Activated CD8-positive, alpha-beta memory T cell treated with anti-CD3 and anti-CD28 coated beads, Interleukin-2, amount 50 U/mL, for 1 hour (primary cell): Measurements from ENCODE around the gene ALG12.

Source experiments
- DNase-seq: peaks from one replicate; pipeline ENCODE4 v3.0.0-alpha.2; 2020; ENCODE audit errors: extremely low read depth

The ALG12 gene

DNA sequence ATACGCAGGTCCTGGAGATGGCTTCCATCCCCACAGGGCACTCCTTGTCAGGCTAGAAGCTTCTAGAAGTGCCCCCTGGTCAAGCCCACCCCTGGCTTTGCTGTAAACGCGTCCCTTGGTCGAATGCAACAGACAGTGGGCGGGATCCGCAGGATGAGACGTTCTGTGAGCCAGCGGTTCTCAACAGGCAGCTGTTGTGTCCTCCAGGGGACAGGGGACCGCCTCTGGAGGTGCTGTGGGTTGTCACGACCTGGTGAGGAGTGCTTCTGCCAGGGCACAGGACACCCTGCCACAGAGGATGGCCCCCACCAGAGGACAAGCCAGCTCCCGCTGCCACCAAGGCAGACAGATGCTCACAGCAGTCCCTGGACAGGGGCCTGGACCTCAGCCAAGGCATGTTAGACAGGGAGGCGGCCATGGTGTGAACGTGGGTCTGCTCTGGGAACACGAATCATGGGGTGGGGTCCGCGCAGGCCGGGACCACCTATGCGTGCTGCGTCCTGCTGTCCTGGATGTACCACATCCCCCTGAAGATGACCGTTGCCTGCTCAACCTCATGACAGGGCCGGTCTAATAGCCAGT, 11.8 kb upstream of the ALG12 start:
- DNase-seq = no peak

DNA sequence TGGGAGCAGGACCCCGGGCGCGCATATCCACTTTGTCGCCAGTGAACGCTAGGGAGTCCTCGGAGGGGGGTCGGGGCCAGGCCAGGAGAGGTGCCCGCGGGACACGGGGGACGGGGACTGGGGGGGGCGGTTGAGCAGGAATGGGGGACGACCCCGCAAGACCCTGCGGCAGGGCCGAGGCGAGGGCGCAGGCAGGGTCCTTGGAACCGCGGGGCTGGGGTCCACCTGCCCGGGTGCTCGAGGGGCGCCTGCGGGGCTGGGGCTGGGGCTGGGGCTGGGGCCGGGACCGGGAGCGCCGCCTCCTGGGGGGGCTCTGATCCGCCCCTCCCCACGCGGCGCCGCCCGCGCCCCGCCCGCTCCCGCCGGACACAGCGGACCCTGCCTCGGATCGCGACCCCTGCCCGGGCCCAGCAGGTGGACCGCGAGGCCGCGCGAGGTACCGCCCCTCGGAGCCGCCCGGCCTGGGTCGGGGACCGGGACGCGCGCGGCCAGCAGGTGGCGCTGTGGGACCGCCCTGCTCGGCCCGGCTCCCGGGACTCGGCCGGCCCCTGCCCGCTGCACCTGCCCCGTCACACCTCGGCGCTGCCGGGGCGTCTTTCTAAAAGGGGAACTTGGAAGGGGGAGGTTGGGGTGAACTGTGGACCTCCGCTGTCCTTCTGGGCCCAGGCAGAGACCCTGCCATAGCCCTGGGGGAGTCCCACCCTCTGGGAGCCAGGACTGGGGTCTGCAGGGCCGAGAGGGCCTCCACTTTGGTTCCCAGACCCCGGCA, 11.2 kb upstream of the ALG12 start:
- no peak for DNase-seq

DNA sequence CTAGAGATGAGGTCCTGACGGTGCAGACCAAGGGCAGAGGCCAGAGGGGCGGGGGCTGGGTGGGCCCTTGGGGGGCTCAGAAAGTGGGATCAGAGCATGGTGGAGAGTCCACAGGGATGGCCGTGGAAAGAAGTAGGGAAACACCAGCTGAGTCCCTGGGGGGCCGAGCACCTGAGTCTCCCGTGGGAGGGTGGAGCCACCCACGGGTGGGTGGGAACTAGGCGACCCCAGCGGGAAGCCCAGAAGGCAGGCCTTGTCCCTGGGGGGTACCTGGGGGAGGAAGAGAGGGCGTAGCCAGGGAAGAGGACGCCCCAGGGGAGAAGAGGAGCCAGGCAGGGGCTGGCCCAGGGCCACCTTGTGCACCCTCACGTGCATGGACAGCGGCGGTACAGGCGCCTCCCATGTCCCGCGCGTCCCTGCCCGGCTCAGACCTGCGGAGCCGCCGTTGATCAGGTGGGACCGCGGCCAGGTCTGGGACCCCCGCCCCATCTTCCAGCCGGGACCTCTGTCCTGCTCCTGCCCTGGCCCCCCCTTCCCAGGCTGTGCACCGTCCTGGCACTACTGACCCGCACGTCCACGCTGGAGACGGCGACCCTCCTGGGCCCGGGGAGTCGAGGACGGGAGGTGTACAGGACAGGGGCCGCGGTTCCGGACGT, 10.4 kb upstream of the ALG12 start:
- no peak for DNase-seq

DNA sequence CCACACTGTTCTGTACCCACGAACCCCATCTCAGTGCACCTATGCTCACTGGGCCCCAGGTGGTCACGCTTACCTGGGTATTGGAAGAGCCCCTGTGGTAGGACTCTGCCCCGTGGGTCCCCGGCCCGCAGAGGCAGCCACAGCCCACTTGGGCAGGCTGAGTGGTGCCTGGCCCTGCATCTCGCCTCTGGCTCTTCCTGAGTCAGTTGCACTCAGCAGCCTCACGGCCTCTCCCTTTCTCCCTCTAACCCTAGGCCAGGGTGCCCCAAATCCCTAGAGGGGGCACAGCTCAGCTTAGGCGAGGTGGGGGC, 9.9 kb upstream of the ALG12 start:
- no peak for DNase-seq

DNA sequence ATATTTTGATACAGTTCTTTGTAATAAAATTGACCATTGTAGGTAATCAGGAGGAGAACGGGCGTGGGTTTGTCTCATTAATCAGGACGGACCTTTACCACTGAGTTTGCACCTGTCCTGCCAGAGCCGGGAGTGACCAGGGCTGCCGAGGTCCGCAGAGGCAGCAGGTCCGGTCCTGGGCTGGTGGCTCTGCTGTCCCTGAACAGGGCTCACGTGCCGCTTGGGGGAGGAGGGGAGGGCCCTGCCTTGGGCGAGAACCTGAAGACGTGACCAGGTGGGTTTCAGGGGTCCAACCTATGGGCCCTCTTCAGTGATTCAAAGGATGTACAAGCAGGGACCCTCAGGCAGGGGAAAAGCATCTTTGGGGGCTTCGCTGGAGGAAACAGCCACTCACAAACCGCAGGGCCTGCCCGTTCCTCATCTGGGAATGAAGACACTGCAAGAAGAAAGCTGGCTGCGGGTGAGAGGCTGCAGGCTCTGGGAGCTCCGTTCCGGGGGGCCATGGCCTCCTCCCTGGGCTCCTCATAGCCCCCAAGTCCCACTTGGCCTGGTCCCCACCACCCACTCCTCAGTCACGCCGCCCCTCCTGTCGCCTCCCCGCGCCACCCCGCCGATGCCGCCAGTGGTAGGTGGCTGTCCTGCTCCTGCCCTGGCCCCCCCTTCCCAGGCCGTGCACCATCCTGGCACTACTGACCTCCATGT, 9.4 kb upstream of the ALG12 start:
- DNase-seq = no peak

GRCh38 chr22:49926916-49927315, 8.7 kb upstream of the ALG12 start:
- DNase-seq = no peak

DNA sequence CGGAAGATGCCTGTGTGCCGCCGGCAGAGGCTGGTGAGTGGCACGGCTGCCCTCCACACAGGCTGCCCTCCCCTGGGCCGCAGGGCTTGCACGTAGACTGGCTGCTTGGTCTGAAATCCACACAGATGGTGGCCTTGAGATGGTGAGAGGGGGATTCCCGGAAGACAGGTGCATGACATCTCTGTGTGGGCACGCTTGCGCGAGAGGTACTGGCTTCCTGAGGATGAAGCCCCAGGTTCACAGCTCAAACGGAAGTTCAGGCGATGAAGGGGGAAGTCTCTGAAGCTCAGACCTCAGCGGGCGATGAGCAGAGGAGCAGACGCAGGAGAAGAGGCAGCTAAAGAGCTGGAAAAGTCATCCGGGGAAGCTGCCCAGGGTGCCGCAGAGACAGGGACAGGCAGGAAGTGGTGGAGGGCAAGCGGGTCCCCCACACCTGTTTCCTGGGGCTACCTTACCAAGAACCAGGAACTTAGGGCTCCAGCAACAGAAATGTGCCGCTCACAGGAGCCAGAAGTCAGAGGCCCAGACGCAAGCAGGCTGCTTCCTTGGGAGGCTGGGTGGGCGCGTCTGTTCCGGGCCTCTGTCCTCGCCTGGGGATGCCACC, 7.4 kb upstream of the ALG12 start:
- peak; percentile 61 for DNase-seq

DNA sequence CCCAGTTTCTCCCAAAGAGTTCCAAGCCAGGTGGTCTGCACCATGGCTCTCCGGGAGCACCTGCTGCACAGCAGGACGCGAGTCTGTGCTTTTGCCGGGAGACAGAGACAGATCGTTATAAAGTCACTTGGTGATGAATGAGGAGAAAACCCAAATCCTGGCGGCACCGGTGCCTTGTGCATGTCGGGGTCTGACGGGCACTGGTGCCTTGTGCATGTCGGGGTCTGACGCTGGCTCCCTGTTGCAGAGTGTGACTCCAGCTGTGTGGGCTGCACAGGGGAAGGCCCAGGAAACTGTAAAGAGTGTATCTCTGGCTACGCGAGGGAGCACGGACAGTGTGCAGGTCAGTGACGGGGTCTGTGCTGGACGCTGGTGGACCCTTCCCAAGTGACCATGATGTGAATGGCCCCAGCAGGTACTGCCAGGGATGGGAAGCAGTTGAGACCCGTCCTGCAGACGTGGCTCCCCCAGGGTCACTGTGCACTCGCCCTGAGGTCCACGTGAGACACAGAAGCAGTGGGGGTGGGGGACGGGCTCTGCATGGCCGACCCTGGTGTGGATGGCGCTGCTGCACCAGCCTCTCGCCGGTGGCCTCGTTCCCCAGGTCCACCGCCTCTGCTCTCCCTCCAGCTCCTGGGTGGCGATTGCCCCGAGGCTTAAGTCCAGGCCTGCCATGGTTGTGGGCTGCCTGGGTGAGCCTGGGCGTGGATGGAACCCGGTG, 6.0 kb upstream of the ALG12 start:
- DNase-seq = no peak

- DNase-seq = no peak
Measured at GRCh38 chr22:49923445-49923844, 5.2 kb upstream of the ALG12 start.

- DNase-seq = no peak
Measured at GRCh38 chr22:49922926-49923325, 4.7 kb upstream of the ALG12 start.

GRCh38 chr22:49922484-49922883, 4.2 kb upstream of the ALG12 start:
- DNase-seq = no peak

DNA sequence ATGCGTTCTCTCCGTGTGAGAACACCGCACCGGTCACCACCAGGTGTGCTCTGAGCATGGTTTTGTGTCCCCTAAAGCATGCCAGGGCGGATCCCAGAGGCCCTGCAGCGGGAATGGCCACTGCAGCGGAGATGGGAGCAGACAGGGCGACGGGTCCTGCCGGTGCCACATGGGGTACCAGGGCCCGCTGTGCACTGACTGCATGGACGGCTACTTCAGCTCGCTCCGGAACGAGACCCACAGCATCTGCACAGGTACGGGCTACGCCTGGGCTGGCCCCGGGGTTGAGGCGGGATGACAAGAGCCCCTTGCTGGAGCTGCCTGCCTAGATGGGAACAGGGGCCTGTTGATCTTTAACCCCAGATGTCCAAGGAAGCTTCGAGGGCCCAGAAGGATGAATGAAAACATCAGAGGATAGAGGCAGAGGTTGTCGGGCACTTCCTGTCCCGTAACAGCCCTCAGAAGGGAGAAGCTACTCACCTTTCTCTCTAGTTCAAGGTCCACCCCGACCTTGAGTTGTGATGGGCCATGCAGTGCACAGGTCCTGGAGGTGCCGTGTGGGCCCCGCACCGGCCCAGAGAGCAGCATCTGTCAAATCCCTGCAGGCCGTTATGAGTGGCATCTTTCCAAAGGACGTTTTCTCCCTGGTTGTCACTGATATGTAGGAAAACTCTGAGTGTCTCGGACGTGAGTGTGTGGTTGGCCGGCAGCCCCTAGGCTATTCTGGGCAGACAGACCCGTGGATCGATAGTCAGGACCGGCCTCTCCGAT, 3.5 kb upstream of the ALG12 start:
- no peak for DNase-seq

GRCh38 chr22:49920859-49921258, 2.6 kb upstream of the ALG12 start:
- no peak for DNase-seq

DNA sequence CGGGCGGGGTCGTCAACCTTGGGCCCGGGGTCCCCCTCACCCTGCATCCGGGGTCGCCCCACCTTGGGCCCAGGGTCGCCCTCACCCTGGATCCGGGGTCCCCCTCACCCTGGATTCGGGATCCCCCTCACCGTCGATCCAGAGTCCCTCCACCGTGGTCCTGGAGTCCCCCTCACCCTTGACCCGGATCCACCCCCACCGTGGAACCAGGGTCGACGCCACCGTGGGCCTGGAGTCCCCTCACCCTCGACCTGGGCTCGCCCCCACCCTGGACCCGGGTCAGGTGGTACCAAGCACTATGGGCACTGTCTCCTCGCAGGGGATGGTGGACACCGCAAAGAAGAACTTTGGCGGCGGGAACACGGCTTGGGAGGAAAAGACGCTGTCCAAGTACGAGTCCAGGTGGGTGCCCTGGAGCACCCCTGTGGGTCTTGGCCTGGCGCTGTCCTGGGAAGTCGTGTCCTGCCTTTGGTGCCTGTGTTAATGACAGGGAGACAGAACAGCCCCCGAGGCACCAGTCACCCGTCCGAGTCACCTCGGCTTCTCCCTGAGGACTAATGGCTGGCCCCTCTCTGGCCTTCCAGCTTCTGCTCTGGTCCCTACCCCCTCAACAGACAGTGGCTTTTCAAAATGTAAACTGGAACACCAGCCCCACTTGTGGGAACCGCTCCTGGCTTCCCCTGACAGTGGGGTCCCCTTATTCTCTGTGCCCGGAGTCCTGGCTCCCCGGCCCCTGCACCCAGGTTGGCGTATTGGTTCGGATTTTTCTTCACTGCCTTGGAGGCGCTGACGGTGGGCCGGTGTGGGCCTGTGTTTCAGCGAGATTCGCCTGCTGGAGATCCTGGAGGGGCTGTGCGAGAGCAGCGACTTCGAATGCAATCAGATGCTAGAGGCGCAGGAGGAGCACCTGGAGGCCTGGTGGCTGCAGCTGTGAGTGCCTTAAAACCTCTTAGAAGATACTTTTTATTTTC, 958 bp upstream of the ALG12 start:
- DNase-seq = no peak

DNA sequence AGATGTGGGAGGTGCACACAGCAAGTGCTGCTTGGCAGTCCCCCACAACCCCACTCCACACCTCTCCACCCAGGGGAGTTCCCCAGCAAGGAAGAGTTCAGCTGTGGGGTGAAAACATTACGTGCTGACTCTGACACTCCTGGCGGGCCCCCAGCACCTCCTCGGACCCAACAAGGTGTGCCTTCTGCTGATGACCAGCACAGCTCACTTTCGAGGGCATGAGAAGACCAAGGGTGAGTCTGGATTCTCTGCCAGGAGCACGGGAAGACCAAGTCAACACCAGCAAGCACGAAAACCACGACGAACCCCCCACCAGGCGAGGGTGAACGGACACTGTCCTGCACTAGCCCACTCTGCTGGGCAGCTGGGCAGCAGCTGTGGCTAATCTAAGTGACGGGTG, 1.4 kb downstream of the ALG12 start:
- DNase-seq = no peak

DNA sequence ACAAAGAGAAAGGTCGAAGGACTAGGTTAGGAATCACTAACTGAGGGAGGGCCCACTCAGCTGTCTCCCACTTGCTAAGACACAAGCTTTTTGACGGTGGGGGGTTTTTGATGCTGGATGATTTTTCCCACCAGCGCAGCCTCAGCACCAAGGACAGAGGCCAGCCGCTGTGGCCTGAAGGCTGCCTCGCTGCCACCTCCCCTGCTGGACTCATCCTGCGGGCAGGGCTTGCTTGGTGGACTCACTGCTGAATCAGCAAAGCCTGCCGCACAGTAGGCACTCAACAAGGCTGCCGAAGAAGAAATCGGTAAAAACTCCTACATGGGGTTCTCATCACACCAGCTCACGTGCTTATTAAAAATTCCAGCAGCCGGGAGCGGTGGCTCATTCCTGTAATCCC, 2.6 kb downstream of the ALG12 start:
- DNase-seq = no peak

- no peak for DNase-seq
Measured at GRCh38 chr22:49914256-49914655, 4.0 kb downstream of the ALG12 start.

DNA sequence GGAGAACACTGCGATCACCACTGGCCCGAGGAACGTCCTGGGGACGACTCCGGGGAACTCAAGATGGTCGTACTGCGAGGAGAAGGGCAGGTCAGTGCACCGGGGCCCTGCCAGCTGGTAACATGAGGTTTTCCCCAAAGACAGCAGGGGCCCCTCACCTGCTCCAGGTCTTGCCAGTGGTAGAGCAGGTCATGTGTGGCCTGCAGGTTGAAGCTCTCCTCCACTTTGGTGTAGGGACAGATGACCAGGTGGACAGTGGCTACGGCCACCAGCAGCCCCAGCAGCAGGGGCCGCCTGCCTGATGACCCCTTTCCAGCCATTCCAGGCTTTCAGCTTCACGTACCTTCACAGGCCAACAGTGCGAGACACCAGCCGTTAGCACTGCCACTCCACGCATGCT, 4.8 kb downstream of the ALG12 start:
- no peak for DNase-seq

GRCh38 chr22:49913026-49913425, 5.2 kb downstream of the ALG12 start:
- DNase-seq = no peak
